ENCODE measurements around the gene ANKS6. TPM values are rescaled to one million over a fixed set of nuclear protein-coding genes. Genes with fewer than 3 reads are reported as not detected.

ANKS6 gene
- total RNA-seq, 1 donor from 2014 or later: 10.9 TPM

DNA sequence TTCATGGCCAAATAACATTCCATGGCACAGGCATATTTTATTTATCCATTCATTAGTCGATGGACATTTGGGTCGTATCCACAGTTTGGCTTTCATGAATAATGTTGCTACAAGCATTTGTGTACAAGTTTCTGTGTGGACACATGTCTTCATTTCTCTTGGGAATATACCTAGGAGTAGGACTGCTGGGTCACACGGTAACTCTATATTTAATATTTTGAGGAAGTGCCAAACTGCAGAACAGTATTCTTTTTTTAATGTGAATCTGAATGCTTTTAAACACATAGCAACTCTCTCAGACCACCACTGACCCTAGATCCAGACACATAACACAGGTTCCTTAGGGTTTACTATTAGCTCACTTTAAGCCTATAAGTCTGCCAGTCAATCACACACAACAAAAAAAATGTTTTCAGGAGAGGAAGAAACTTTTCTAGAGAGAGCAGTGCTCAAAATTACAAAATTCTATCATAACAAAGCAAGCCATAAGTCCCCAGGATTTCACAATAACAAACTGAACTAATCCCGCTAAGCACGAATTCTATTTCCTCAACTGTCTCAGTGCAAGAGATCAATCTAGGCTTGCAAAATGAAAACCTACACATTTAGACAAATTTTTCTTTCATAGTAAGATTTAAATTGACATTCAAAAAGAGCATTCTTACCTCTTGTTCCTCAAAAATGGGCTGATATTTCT lies 45.8 kb downstream of the ANKS6 start:
- no peaks in the 10 kb centered on the region for H3K27me3 Mint-ChIP-seq (ENCODE audit: low read depth)
- no peaks in the 10 kb centered on the region for H3K4me1 Mint-ChIP-seq (ENCODE audit: low read depth)
- no peak overlapping the region for H3K4me3 Mint-ChIP-seq (ENCODE audit: low read depth)
- no peak overlapping the region for H3K27ac Mint-ChIP-seq
- intact Hi-C loops (cut with micrococcal nuclease): no loop called here
- DNase-seq (ENCODE audit: low spot score): no peak
- H3K36me3 Mint-ChIP-seq (ENCODE audit: low read depth): peaks cover 3% of the 10 kb centered on the region
- H3K9me3 Mint-ChIP-seq: no peaks in the 10 kb centered on the region

GRCh38 chr9:98747476-98747875 lies 48.9 kb downstream of the ANKS6 start:
- Mint-ChIP-seq H3K9me3 (no peaks in the 10 kb centered on the region), H3K4me1 (ENCODE audit: low read depth) (no peaks in the 10 kb centered on the region), H3K27ac (no peak overlapping the region), H3K36me3 (ENCODE audit: low read depth) (peaks cover 3% of the 10 kb centered on the region), H3K27me3 (ENCODE audit: low read depth) (no peaks in the 10 kb centered on the region), H3K4me3 (ENCODE audit: low read depth) (no peak overlapping the region)
- no peak for DNase-seq (ENCODE audit: low spot score)
- intact Hi-C loops (cut with micrococcal nuclease): no loop called here

DNA sequence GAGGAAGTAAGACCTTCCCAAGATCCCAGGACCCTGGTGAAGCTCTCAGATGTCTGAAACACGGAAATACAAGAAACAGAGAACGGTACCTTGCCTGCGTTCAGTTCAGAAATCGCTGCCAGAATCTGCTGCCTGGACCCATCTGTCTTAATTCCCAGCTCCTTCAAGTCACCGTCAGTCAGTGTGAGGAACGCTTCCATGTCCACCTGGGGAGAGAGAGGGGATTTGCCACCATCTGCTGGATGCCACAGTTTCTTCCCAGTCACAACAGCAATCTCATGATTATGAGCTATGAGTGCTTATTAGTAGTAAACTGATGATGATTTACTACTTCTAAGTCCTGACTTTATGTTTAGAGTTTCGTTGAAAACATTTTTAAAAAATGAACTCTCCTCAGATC lies 50.9 kb downstream of the ANKS6 start:
- DNase-seq (ENCODE audit: low spot score): no peak
- H3K27ac Mint-ChIP-seq: no peak overlapping the region
- no peaks in the 10 kb centered on the region for H3K9me3 Mint-ChIP-seq
- peaks cover 3% of the 10 kb centered on the region for H3K36me3 Mint-ChIP-seq (ENCODE audit: low read depth)
- intact Hi-C loops (cut with micrococcal nuclease): no loop called here
- no peaks in the 10 kb centered on the region for H3K27me3 Mint-ChIP-seq (ENCODE audit: low read depth)
- no peak overlapping the region for H3K4me3 Mint-ChIP-seq (ENCODE audit: low read depth)
- no peaks in the 10 kb centered on the region for H3K4me1 Mint-ChIP-seq (ENCODE audit: low read depth)

- DNase-seq (ENCODE audit: low spot score): no peak
- H3K4me1 Mint-ChIP-seq (ENCODE audit: low read depth): no peaks in the 10 kb centered on the region
- no peaks in the 10 kb centered on the region for H3K36me3 Mint-ChIP-seq (ENCODE audit: low read depth)
- H3K4me3 Mint-ChIP-seq (ENCODE audit: low read depth): no peak overlapping the region
- H3K27ac Mint-ChIP-seq: no peak overlapping the region
- H3K27me3 Mint-ChIP-seq (ENCODE audit: low read depth): no peaks in the 10 kb centered on the region
- intact Hi-C loops (cut with micrococcal nuclease): no loop called here
- no peaks in the 10 kb centered on the region for H3K9me3 Mint-ChIP-seq
Measured at GRCh38 chr9:98743818-98744611, 52.3 kb downstream of the ANKS6 start.

GRCh38 chr9:98743329-98743728 lies 53.0 kb downstream of the ANKS6 start:
- peaks cover 5% of the 10 kb centered on the region for H3K9me3 Mint-ChIP-seq
- no peak overlapping the region for H3K27ac Mint-ChIP-seq
- no peak for DNase-seq (ENCODE audit: low spot score)
- H3K4me1 Mint-ChIP-seq (ENCODE audit: low read depth): no peaks in the 10 kb centered on the region
- H3K27me3 Mint-ChIP-seq (ENCODE audit: low read depth): no peaks in the 10 kb centered on the region
- no peak overlapping the region for H3K4me3 Mint-ChIP-seq (ENCODE audit: low read depth)
- intact Hi-C loops (cut with micrococcal nuclease): no loop called here
- H3K36me3 Mint-ChIP-seq (ENCODE audit: low read depth): no peaks in the 10 kb centered on the region

- no peaks in the 10 kb centered on the region for H3K36me3 Mint-ChIP-seq (ENCODE audit: low read depth)
- no peak overlapping the region for H3K4me3 Mint-ChIP-seq (ENCODE audit: low read depth)
- no peak for DNase-seq (ENCODE audit: low spot score)
- intact Hi-C loops (cut with micrococcal nuclease): no loop called here
- no peak overlapping the region for H3K27ac Mint-ChIP-seq
- peaks cover 7% of the 10 kb centered on the region for H3K9me3 Mint-ChIP-seq
- no peaks in the 10 kb centered on the region for H3K4me1 Mint-ChIP-seq (ENCODE audit: low read depth)
- H3K27me3 Mint-ChIP-seq (ENCODE audit: low read depth): no peaks in the 10 kb centered on the region
Measured at GRCh38 chr9:98742325-98743280, 53.8 kb downstream of the ANKS6 start.

- Mint-ChIP-seq H3K4me1 (ENCODE audit: low read depth) (no peaks in the 10 kb centered on the region), H3K4me3 (ENCODE audit: low read depth) (no peak overlapping the region), H3K27me3 (ENCODE audit: low read depth) (no peaks in the 10 kb centered on the region), H3K36me3 (ENCODE audit: low read depth) (no peaks in the 10 kb centered on the region), H3K27ac (no peak overlapping the region), H3K9me3 (peaks cover 7% of the 10 kb centered on the region)
- no peak for DNase-seq (ENCODE audit: low spot score)
- intact Hi-C loops (cut with micrococcal nuclease): no loop called here
Measured at GRCh38 chr9:98740226-98740881, 56.0 kb downstream of the ANKS6 start.

GRCh38 chr9:98738741-98739140 lies 57.6 kb downstream of the ANKS6 start:
- Mint-ChIP-seq H3K9me3 (peaks cover 7% of the 10 kb centered on the region), H3K36me3 (ENCODE audit: low read depth) (no peaks in the 10 kb centered on the region), H3K27me3 (ENCODE audit: low read depth) (no peaks in the 10 kb centered on the region), H3K4me3 (ENCODE audit: low read depth) (no peak overlapping the region), H3K4me1 (ENCODE audit: low read depth) (no peaks in the 10 kb centered on the region), H3K27ac (no peak overlapping the region)
- DNase-seq (ENCODE audit: low spot score): no peak
- intact Hi-C loops (cut with micrococcal nuclease): no loop called here

GRCh38 chr9:98736226-98736625 lies 60.1 kb downstream of the ANKS6 start:
- no peaks in the 10 kb centered on the region for H3K4me1 Mint-ChIP-seq (ENCODE audit: low read depth)
- no peaks in the 10 kb centered on the region for H3K36me3 Mint-ChIP-seq (ENCODE audit: low read depth)
- H3K4me3 Mint-ChIP-seq (ENCODE audit: low read depth): no peak overlapping the region
- no peaks in the 10 kb centered on the region for H3K27me3 Mint-ChIP-seq (ENCODE audit: low read depth)
- no peak for DNase-seq (ENCODE audit: low spot score)
- intact Hi-C loops (cut with micrococcal nuclease): no loop called here
- peaks cover 7% of the 10 kb centered on the region for H3K9me3 Mint-ChIP-seq
- H3K27ac Mint-ChIP-seq: no peak overlapping the region

- Mint-ChIP-seq H3K4me1 (ENCODE audit: low read depth) (no peaks in the 10 kb centered on the region), H3K36me3 (ENCODE audit: low read depth) (no peaks in the 10 kb centered on the region), H3K9me3 (no peaks in the 10 kb centered on the region), H3K4me3 (ENCODE audit: low read depth) (no peak overlapping the region), H3K27me3 (ENCODE audit: low read depth) (no peaks in the 10 kb centered on the region), H3K27ac (no peak overlapping the region)
- intact Hi-C loops (cut with micrococcal nuclease): no loop called here
- no peak for DNase-seq (ENCODE audit: low spot score)
Measured at GRCh38 chr9:98732801-98733200, 63.6 kb downstream of the ANKS6 start.

DNA sequence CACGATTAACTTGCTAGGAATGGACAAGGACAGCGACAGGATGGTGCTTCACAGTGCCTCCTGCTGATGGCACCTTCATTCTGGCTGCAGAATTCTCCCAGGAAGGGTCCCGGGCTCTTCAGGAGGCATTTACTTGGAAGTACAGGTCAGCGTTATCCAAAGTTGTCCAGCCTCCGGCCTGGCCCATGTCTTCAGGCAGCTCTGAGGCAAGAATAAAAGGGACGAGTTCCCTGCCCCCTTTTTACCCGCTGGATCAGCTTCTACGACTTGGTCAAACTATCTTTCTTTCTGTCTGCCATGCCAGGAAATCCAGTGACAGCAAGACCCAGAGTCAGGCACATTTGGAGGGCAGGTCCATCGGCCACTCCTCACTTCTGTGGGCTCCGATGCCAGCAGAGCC lies 64.3 kb downstream of the ANKS6 start:
- Mint-ChIP-seq H3K4me1 (ENCODE audit: low read depth) (no peaks in the 10 kb centered on the region), H3K9me3 (no peaks in the 10 kb centered on the region), H3K36me3 (ENCODE audit: low read depth) (no peaks in the 10 kb centered on the region), H3K27ac (no peak overlapping the region), H3K4me3 (ENCODE audit: low read depth) (no peak overlapping the region), H3K27me3 (ENCODE audit: low read depth) (no peaks in the 10 kb centered on the region)
- intact Hi-C loops (cut with micrococcal nuclease): no loop called here
- no peak for DNase-seq (ENCODE audit: low spot score)

DNA sequence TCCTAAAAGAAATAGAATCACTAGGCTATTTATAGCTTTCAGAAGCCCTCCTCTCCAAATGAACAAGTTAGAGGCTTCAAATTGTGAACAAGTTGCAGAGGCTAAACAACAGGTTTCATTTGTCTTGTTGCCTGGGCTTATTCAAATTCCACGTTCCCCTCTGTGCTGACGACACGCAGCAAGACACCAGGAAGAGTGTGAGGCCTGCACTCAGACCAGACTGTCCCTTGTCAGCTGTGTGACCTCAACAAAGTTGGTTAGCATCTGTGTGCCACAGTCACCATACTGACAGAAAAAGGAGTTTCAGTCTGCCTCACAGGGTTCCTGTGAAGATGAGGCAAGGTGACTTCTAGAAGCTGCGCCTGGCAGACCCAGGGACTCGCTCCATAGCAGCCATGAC lies 65.5 kb downstream of the ANKS6 start:
- intact Hi-C loops (cut with micrococcal nuclease): no loop called here

More for the DNA sequence above, 65.5 kb downstream of the ANKS6 start:
- H3K9me3 Mint-ChIP-seq: no peaks in the 10 kb centered on the region
- no peaks in the 10 kb centered on the region for H3K4me1 Mint-ChIP-seq (ENCODE audit: low read depth)
- no peaks in the 10 kb centered on the region for H3K27me3 Mint-ChIP-seq (ENCODE audit: low read depth)
- DNase-seq (ENCODE audit: low spot score): no peak
- H3K4me3 Mint-ChIP-seq (ENCODE audit: low read depth): no peak overlapping the region
- H3K36me3 Mint-ChIP-seq (ENCODE audit: low read depth): no peaks in the 10 kb centered on the region
- H3K27ac Mint-ChIP-seq: no peak overlapping the region

Data from activated T-helper 2 cell treated with anti-CD3 and anti-CD28 coated beads, Interferon-gamma antibody, Interleukin-2, Interleukin-4, amounts not matched to agents 10 μg/mL and 5 μg/mL and 100 μg/mL, durations not matched to agents 14 hours and 24 hours and 36 hours (primary cell).